GM12892 (cell line): ENCODE measurements around the gene PCED1B.

Experiments
- POLR2A ChIP-seq: IDR thresholded peaks from 2 replicates; pipeline ENCODE4 v1.6.1; 2011; ENCODE audit warnings: low read depth, low read length, control low read depth
- POLR2AphosphoS5 ChIP-seq: IDR thresholded peaks from 2 replicates; pipeline ENCODE4 v1.6.1; 2011; ENCODE audit warnings: low read depth, low read length, control low read depth

DNA sequence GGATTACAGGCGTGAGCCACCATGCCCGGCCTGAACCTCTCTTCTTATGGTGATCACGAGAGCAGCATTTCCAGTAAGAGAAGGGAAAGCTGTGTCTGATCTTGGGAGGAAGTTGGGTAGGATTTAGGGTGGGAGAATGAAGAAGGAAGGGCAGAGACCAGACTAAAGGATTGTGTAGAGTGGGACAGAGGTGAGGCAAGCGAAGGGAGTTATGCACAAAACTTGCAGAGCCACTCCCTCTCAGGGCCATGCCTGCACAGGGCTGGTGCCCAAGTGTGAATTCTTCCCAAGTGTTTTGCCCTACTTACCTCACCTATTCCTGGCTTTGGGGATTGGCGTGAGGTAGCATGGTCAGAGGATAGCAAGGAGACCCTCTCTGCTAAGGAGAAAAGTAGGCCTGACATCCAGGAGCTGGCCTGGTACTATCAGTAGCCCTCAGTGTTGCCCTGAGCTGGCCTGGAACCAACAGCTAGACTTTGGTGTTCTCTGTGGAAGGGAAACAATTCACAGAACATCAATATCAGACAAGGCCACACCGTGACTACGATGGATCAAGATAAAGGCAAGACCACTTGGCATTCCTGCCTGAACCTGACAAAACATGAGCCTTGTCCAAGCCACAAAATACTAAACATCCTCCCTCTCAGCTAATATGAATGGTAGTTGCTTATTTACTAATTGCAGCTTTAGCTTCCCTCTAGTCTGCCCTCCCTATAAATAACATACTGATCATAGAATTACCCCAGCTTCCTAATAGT, 201.3 kb downstream of the PCED1B start:
- TF ChIP-seq POLR2A: no peak
- no peak for TF ChIP-seq POLR2AphosphoS5
